IMR-90 (cell line): Measurements from ENCODE around the gene NFATC1. TPM values are rescaled to one million over a fixed set of nuclear protein-coding genes. Genes with fewer than 3 reads are reported as not detected.

Experiments used
- ATAC-seq: fragments of 200-7000 bp; cut with Tn5 transposase; 2 replicates; pipeline ENCODE4 v1.9.1; 2020; ENCODE audit warnings: low read depth, mild to moderate bottlenecking, moderate library complexity
- BruUV-seq: library from RNA; stranded (reverse); fragments of 400-500 nt; replicated peaks from 2 replicates; lab custom pipeline; 2021; lab: Mats Ljungman, UMichigan
- CTCF ChIA-PET: fragments of 300-600 bp; formaldehyde crosslinking; extraction: SDS; loops from one replicate; lab custom pipeline; 2021; ENCODE audit warnings: antibody characterized with exemption; lab: Yijun Ruan, JAX
- POLR2A ChIA-PET: fragments of 300-600 bp; sonication (Branson Sonifier 250); formaldehyde crosslinking; loops from one replicate; lab custom pipeline; 2022; ENCODE audit warnings: antibody characterized with exemption; ENCODE audit not compliant: unreplicated experiment; lab: Charles Lee
- DNase-seq: peaks from one replicate; pipeline ENCODE4 v3.0.0; 2013
- H2AFZ ChIP-seq: replicated peaks from 2 replicates; pipeline ENCODE3; 2013; ENCODE audit warnings: low read length, mild to moderate bottlenecking; ENCODE audit not compliant: poor library complexity
- H2AK5ac ChIP-seq: 2 replicates; pipeline ENCODE4 v1.6.1; 2013; ENCODE audit warnings: low read depth, low read length, inconsistent platforms
- H2AK9ac ChIP-seq: replicated peaks from 2 replicates; pipeline ENCODE3; 2013; ENCODE audit warnings: mild to moderate bottlenecking, low read depth, low read length, moderate library complexity; ENCODE audit not compliant: poor library complexity
- H2BK120ac ChIP-seq: 2 replicates; pipeline ENCODE4 v1.6.1; 2013; ENCODE audit warnings: low read depth, low read length, inconsistent platforms
- H2BK15ac ChIP-seq: 3 replicates; pipeline ENCODE4 v1.6.1; 2013; ENCODE audit warnings: low read depth, low read length, inconsistent platforms
- H2BK20ac ChIP-seq: 2 replicates; pipeline ENCODE4 v1.6.1; 2013; ENCODE audit warnings: low read depth, mild to moderate bottlenecking, inconsistent platforms, low read length, moderate library complexity
- H2BK5ac ChIP-seq: 2 replicates; pipeline ENCODE4 v1.6.1; 2013; ENCODE audit warnings: mild to moderate bottlenecking, low read depth, low read length, inconsistent platforms; ENCODE audit not compliant: poor library complexity, severe bottlenecking
- H3K14ac ChIP-seq: replicated peaks from 2 replicates; pipeline ENCODE4 v1.6.1; 2013; ENCODE audit warnings: low read depth, low read length, inconsistent platforms
- H3K18ac ChIP-seq: 2 replicates; pipeline ENCODE4 v1.6.1; 2013; ENCODE audit warnings: low read depth, low read length, control low read depth
- H3K23ac ChIP-seq: 2 replicates; pipeline ENCODE4 v1.6.1; 2013; ENCODE audit warnings: low read depth, low read length, inconsistent platforms
- H3K27ac ChIP-seq: 2 replicates; pipeline ENCODE4 v1.5.1; 2013; ENCODE audit warnings: mild to moderate bottlenecking, control low read depth, low read length; ENCODE audit not compliant: insufficient read depth
- H3K27me3 ChIP-seq: 2 replicates; pipeline ENCODE4 v1.6.1; 2013; ENCODE audit warnings: low read length; ENCODE audit not compliant: control insufficient read depth, insufficient read depth
- H3K36me3 ChIP-seq: 2 replicates; pipeline ENCODE4 v1.6.1; 2013; ENCODE audit warnings: low read length, mixed read lengths; ENCODE audit not compliant: control insufficient read depth, insufficient read depth
- H3K4ac ChIP-seq: 2 replicates; pipeline ENCODE4 v1.6.1; 2013; ENCODE audit warnings: low read depth, low read length, inconsistent platforms
- H3K4me1 ChIP-seq: 2 replicates; pipeline ENCODE4 v1.6.1; 2013; ENCODE audit warnings: low read length, mixed read lengths; ENCODE audit not compliant: control insufficient read depth, insufficient read depth
- H3K4me2 ChIP-seq: 2 replicates; pipeline ENCODE4 v1.6.1; 2013; ENCODE audit warnings: low read depth, mild to moderate bottlenecking, control low read depth, low read length, moderate library complexity
- H3K4me3 ChIP-seq: 2 replicates; pipeline ENCODE4 v1.5.1; 2013; ENCODE audit warnings: low read depth, mild to moderate bottlenecking, control low read depth, low read length, moderate library complexity; ENCODE audit not compliant: insufficient read depth
- H3K56ac ChIP-seq: 2 replicates; pipeline ENCODE4 v1.6.1; 2013; ENCODE audit warnings: low read length, inconsistent platforms; ENCODE audit not compliant: insufficient read depth; ENCODE audit errors: extremely low read depth
- H3K79me1 ChIP-seq, 2 experiments: 2 replicates each; pipeline ENCODE4 v1.6.1; 2013; ENCODE audit warnings: low read length in 2 of 2, inconsistent platforms in 1 of 2, low read depth in 1 of 2
- H3K9ac ChIP-seq: 2 replicates; pipeline ENCODE4 v1.6.1; 2013; ENCODE audit warnings: low read depth, low read length, control low read depth
- H3K9me1 ChIP-seq: 2 replicates; pipeline ENCODE4 v1.6.1; 2013; ENCODE audit warnings: low read length, inconsistent platforms; ENCODE audit not compliant: insufficient read depth
- H3K9me3 ChIP-seq: 2 replicates; pipeline ENCODE4 v1.6.1; 2013; ENCODE audit warnings: low read length; ENCODE audit not compliant: control insufficient read depth, insufficient read depth
- H4K20me1 ChIP-seq: 2 replicates; pipeline ENCODE4 v1.6.1; 2013; ENCODE audit warnings: low read length, inconsistent platforms; ENCODE audit not compliant: insufficient read depth
- H4K5ac ChIP-seq: 2 replicates; pipeline ENCODE4 v1.6.1; 2013; ENCODE audit warnings: mild to moderate bottlenecking, low read depth, low read length, control low read depth
- H4K8ac ChIP-seq, 2 experiments: 2 replicates each; pipeline ENCODE4 v1.6.1; 2013; ENCODE audit warnings: low read depth in 2 of 2, low read length in 2 of 2, control low read depth in 1 of 2, inconsistent platforms in 1 of 2
- H4K91ac ChIP-seq: 2 replicates; pipeline ENCODE4 v1.6.1; 2013; ENCODE audit warnings: low read depth, low read length, inconsistent platforms; ENCODE audit not compliant: insufficient read depth
- MAFK ChIP-seq: IDR thresholded peaks from 2 replicates; pipeline ENCODE4 v1.6.1; 2012; ENCODE audit warnings: low read depth, low read length, improper control_type of control experiment
- WGBS, 2 experiments: methylation state at CpG; one replicate each; pipeline versions ENCODE4 v1.1.5 to v1.1.7; 2013; ENCODE audit warnings: missing lambda C conversion rate in 2 of 2; ENCODE audit not compliant: insufficient read length in 1 of 2; ENCODE audit errors: extremely low coverage in 2 of 2; 5-methylcytosine and 5-hydroxymethylcytosine counted together
- dilution Hi-C: fragments of 300-500 bp; cut with HindIII; formaldehyde crosslinking; loops from one replicate; pipeline ENCODE4 v1.14.3; 2018; ENCODE audit warnings: low sequenced_read_pairs; ENCODE audit not compliant: unreplicated experiment
- in situ Hi-C: fragments of 300-500 bp; cut with MboI; formaldehyde crosslinking; loops from 3 replicates; pipeline ENCODE4 v1.14.3; 2019; ENCODE audit warnings: low sequenced_read_pairs, inconsistent platforms, mixed read lengths
- intact Hi-C: fragments of 100-400 bp; cut with micrococcal nuclease; formaldehyde crosslinking; loops from 2 replicates; pipeline ENCODE4 v1.10.0; 2022
- polyA plus RNA-seq, 3 experiments: library from polyadenylated mRNA; depleted of rRNA; stranded (reverse); fragments of >200 nt; gene quantifications; 2 replicates each; pipeline ENCODE4 v1.2.3, GENCODE V29; 2012; ENCODE audit warnings: low replicate concordance in 1 of 3
- total RNA-seq: library from RNA; depleted of rRNA; stranded (reverse); fragments of >200 nt; gene quantifications from 2 replicates; pipeline ENCODE4 v1.2.3, GENCODE V29; 2012

NFATC1 gene
- total and polyA plus RNA-seq, 2 of the 4 experiments (the other 2 are of a cell fraction), result 0.36 to 1.8 TPM

GRCh38 chr18:79489899-79490625 is 94.3 kb downstream of the NFATC1 start:
- 76% methylated on average over 8 of the region's 16 CpGs; no CpG with 5 or more reads in 1 of the 2 experiments for WGBS, 2 experiments
- BruUV-seq, result no TSS peak
- Histone ChIP-seq H3K4ac (no peak overlapping the region), H3K4me1 (peaks cover 7% of the 10 kb centered on the region; the same call in 1 of the 2 replicates), H3K9me1 (no peaks in the 10 kb centered on the region), H3K4me3 (no peak overlapping the region), H2BK120ac (no peak overlapping the region), H2BK20ac (no peak overlapping the region), H3K4me2 (no peak overlapping the region), H3K18ac (no peak overlapping the region), H4K8ac (no peak overlapping the region), H4K5ac (no peak overlapping the region), H3K14ac (no peak overlapping the region), H2BK5ac (no peak overlapping the region), H4K91ac (no peak overlapping the region), H2AFZ (no peak overlapping the region), H3K9ac (no peak overlapping the region), H3K56ac (no peak overlapping the region), H3K27me3 (no peaks in the 10 kb centered on the region), H3K23ac (no peak overlapping the region), H4K20me1 (0 out of 2 replicates have a peak, but pooled peaks cover 3% of the 10 kb centered on the region), H3K9me3 (no peaks in the 10 kb centered on the region), H3K27ac (no peak overlapping the region), H2AK9ac (no peak overlapping the region), H2BK15ac (no peak overlapping the region), H2AK5ac (no peak overlapping the region), H3K36me3 (no peaks in the 10 kb centered on the region), H3K79me1 (no peaks in the 10 kb centered on the region)
- in situ Hi-C loops (no loop called here), intact Hi-C loops (no loop called here), dilution Hi-C loops (no loop called here)
- DNase-seq (no peak), ATAC-seq (no peak)
- no peak for TF ChIP-seq MAFK
- CTCF ChIA-PET, result no interaction called here
- POLR2A ChIA-PET, result no interaction called here
